GM18499 (cell line): ENCODE measurements around the gene CANX.
"Not testable (repeated sequence)": the region's sequence is repeated elsewhere in the genome, so short reads cannot be mapped to it uniquely, and the experiment has no call there.

Experiments
- ATAC-seq: cut with Tn5 transposase; IDR thresholded peaks from one replicate; pipeline ENCODE4 v1.9.1; 2021; ENCODE audit warnings: moderate number of reproducible peaks; ENCODE audit not compliant: insufficient read depth, unreplicated experiment

Gene CANX

DNA sequence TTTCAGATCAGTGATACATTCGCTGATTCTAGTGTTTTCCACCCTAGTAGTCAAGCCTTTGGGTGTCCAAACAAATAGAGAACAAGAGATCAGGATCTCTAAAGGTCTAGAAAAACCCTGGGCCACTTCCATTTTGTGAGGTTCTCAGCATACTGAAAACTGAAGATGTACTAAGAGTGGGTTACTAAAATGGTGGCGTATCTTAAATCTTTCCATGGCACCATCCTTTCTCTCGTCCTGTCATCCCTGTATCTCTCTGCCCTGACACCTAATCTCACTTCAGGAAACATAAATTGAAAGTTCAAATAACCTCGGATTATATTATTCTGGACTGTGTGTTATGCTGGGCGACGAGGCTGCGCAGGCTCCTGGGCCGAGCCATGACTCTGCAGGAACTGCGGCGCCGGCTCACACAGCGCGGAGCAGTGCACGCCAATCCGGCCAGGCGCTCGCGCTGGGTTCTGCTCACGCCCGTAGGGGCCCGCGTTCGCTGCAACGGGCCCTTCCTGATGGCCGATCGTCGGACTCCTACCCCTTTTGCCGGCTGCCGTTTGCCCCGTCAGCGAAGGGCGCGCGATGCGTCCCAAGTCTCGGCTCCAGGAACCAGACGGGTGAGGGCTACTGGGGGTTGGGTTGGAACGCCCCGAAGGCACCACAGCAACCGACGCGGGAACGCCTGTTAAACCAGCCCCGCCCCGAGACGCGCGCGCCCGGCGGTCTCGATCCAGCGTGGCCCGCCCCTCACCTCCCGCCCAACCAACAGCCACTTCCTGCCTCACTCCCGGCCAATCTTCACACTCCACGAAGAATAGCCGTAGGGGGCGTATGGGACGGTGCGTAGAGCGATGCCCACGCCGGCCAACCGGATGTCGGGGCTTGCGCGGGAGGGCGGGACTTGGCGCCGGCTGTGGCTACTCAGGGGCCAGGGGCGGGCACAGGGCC is 503 bp upstream of the CANX start:
- ATAC-seq, result peak; percentile 68

DNA sequence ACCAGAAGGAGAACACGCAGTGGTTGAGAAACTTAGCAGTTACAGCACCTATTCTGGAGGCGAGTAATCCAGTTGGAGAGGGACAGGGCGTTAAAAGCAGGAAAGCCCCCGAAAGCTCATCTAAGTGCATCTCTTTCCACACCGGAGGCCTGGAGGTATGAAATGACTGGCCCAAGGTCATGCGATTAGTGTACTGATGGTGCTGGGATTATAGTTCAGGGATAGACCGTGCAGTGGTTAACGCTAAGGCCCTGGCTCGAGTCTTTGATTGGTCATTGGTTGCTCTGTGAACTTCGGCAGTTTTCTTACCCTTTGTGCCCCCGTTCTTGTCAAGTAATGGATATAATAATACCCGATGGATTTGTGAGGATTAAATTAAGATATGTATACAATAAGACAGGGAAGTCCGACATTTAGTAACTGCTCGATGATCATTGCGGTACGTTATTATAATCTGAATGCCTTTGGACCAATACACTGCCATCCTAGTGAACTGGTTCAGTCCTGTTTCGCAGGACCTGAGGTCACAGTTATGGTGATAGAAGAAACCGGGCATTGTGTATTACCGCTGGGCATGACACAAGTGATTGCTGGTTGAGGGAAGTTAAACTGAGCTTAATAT is 960 bp downstream of the CANX start:
- no peak for ATAC-seq

DNA sequence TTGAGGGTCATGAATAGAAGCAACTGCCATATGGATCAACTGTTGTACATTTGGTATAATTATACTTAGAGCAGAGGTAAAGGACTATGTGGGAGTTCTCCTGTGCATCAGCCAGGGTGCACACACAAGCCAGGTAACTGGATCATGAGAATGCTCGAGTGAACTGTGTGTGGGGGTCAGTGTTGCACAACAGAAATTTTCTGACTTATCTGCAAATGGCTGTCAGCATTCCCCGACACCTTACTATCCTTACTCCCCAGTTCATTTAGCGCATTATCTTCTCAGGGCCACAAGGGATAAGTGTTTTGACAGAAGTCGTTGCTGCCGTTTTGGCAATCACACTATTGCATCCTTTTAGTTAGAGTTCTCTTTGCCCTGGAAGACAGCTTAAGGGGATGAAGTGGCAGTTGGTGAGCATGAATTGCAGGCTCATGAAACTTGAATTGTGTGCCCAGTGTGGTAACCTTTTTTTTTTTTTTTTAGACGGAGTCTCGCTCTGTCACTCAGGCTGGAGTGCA is 1.7 kb downstream of the CANX start:
- no peak for ATAC-seq

DNA sequence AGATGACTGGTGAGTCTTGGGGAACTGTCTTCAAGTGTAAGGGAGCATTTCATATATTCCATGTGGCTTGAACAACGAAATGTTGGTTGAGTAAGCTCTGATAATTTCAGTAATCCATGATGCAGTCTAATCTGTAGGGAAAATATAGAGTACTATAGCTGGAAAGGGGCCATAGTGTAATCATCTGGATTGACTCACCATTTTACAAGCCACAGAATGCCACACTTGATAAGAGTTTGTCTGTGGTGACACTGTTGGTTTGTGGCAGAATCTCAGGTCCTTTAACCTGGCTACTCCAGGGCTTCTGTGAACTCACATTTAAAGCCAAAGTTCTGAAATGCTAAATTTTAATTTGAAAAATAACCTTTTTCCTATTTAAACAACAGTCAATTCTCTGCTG is 17.5 kb downstream of the CANX start:
- no peak for ATAC-seq

DNA sequence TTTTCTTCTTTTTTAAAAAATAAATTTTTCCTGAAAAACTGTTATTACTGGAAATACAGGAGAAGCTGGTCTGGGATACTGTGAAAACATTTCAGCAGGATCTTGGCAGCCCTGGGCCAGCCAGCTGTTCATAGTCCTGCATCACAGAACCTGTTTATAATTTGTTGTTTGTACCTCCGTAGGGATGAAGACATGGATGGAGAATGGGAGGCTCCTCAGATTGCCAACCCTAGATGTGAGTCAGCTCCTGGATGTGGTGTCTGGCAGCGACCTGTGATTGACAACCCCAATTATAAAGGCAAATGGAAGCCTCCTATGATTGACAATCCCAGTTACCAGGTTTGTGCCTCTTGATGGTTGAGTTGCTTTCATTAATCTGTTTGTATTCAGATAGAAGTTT is 21.5 kb downstream of the CANX start:
- ATAC-seq, result no peak

DNA sequence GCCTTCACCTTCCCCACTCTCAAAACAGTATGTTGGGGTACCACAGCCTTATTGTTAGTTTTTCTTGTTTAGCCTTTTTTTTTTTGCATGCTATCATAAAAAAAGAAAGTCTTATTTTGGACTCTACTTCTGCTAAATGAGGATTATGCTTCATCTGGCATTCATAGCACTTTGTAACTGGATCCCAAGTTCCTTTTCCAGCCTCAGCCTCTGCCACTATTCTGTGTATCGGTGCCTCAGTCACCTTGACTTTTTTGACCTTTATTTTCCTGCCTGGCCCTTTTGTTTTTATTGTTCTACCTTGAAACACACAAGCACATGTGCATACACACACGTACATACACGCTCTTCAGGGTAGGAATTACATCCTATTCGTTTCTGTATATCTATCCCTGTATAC is 25.4 kb downstream of the CANX start:
- ATAC-seq, result no peak

DNA sequence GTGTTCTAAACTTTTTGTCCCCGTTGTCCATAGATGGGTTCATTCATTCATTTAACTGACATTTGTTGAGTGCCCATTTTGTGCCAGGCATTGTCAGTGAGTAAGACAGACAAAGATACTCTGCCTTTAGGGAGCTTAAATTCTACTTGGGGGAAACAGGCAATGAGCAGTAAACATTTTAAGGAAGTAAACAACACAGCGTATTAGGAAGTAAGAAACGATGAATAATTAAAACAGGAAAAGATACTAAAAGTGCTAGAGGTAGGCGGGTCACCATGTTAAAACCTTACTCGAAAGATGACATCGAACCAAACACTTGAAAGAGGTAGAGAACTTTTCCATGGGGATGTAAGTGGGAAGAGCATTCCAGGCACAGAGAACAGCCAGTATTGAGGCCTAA is 28.3 kb downstream of the CANX start:
- ATAC-seq, result no peak

DNA sequence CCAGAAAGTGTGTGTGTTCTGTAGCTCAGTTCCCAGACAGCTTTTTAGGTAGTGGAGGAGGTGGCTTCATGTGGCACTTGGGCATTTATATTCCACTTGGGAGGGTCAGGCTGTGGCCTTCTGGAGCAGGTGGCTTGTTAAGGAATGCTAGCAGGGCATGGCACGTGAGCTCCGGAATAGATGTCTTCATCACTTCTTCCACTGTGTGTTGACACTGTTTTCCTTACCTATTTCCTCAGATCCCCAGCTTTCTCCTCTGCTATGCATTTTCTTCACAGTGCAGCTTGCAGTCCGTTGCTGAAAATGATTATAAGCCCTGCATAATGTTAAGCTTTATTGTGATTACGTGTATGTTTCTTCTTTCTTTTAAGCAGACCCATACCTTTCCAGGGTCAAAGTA is 30.5 kb downstream of the CANX start:
- ATAC-seq, result no peak

DNA sequence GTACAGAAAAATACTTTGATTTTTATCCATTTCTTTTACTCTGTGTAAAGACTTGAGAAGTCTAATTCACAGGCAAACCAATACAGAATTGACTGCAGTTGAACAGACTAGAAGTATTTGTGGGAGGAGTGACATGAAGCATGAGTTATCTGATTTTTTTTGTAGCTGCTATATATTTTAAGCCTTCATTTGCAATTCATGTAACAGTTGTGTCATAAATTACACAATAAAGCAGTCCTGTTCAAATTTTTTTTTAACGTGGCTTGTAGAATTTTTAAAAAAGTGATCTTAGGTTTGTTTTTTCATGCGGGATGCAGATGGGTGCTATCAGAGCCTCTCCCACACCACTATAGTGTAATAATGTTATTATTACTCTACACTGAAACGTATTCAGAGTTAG is 31.0 kb downstream of the CANX start:
- no peak for ATAC-seq

DNA sequence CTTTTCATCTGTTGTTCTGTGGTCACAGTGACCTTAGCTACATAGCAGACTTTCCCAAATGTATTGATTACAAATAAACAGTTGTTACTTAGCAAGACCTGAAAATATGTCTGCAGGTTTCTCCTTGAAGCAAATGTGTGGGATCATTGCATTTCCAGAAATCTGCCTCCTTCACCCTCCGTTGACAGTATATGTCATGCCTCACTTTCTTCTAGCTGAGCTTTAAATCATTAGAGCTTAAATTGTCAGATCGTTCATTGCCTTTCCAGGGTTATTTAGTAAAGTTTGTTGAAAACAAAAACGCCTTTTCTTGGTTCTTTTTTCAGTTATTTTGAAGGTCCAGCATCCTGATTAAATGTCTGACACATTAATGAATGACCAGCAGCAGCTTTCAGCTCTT is 31.6 kb downstream of the CANX start:
- no peak for ATAC-seq

DNA sequence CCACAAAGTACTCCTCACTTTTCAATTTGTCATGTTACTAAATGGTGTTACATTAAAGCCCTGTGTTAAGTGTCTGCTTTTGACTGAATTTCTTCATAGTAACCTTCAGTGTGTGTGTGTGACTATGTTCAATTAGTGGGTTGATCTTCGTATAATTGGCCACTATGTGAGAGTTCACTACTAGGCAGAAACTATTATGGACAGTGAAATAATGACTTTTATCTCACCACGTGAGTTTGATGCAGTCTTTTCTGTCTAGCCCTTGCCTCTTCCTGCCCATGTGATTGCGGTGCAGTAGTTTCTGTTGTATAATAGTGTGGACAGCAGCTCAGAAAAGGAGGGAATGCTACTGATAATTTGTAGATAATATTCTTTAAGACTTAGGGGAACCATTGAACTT is 32.1 kb downstream of the CANX start:
- ATAC-seq, result no peak

DNA sequence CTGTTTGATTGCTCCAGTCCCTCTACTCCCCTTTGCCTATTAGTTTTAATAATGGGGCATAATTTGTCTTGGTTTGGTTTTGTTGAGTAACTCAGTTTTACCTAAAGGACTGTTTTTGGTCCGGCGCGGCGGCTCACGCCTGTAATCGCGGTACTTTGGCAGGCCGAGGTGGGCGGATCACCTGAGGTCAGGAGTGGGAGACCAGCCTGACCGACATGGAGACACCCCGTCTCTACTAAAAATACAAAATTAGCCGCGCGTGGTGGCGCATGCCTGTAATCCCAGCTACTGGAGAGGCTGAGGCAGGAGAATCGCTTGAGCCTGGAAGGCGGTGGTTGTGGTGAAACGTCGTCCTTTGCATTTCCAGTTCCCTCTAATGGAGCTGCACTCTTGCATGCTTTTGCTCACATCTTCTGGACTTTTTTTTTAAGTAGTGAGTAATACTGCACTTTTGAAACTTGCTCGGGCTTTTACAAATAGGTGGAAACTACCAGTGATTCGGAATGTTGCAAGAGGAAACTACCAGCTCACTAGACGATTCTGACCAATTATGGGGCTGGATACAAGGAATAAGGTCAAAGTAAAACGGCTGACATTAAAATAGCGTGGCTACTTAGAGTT is 33.1 kb downstream of the CANX start:
- peak; percentile 19 for ATAC-seq

DNA sequence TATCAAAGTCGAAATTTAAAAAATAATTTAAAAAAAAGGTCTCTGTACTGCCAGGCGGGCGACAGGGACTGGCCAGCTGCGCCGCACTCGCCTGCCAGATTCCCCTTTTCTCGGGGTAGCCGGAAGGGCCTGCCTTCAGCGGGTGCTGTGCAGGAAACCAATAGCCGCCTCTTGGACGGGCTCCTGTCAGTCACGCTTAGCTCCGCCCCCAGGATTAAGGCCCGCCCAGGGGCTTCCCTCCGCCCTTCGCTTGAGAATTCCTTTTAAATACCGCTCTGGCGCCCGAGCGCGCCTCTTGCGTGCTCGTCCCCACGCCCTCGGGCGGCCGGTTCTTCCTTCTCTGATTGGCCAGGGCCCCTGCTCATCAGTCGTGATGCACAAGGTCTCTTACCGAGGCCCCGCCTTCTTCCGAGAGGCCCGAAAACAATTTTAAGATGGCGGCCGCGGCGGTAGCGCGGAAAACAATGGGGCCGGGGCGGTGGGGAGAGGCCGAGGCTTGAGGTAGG is 33.7 kb downstream of the CANX start, which contains the start of gene MAML1:
TSS of gene MAML1 (plus strand) at position 411 of the 506 bp plus-strand sequence. CDS start 291 bp downstream, outside the sequence.
- peak; percentile 94 for ATAC-seq

DNA sequence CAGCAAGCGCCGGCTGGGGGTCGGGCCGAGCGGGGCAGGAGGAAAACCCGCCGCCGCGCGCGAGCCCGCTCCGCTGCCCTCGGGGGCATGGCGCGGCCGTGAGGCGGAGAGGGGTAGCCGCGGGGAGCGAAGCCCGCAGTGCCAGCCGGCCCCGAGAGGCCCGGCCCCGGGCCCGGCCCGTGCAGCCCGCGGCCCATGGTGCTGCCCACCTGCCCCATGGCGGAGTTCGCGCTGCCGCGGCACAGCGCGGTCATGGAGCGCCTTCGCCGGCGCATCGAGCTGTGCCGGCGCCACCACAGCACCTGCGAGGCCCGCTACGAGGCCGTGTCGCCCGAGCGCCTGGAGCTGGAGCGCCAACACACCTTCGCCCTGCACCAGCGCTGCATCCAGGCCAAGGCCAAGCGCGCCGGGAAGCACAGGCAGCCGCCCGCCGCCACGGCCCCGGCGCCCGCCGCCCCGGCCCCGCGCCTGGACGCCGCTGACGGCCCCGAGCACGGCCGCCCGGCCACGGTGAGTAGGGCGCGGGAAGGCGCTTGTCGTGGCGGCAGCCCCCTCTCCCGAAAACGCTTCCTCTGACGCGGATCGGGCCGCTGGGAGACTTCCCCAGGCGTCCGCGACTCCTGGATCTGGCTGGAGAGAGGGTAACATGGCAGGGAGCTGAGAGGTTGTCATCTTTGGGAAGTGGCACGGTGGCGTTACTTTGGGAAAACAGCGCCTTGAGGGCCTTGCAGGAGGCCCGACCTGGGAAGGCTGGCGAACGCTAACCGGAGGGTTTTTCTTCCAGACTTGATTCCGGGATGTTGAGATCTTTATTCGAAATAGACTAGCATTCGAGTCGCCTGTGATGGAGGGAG is 34.4 kb downstream of the CANX start:
- ATAC-seq, result peak; percentile 4

DNA sequence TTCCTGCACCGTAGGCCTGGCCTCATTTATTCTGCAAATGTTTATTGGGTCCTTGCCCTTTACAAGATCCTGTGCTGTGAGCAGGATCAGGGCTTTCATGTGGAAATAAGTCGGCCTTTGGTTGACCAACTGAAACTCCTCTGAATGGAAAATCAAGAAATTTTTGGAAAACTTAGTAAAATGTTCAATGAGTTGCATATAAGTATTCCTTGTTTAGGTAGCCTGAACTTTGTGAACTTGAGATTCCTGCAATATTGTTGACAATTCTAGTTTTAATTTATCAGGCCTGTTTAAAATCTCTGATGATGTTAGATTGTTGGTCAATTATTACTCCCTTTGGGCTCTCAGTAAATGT is 35.0 kb downstream of the CANX start:
- ATAC-seq, result no peak

DNA sequence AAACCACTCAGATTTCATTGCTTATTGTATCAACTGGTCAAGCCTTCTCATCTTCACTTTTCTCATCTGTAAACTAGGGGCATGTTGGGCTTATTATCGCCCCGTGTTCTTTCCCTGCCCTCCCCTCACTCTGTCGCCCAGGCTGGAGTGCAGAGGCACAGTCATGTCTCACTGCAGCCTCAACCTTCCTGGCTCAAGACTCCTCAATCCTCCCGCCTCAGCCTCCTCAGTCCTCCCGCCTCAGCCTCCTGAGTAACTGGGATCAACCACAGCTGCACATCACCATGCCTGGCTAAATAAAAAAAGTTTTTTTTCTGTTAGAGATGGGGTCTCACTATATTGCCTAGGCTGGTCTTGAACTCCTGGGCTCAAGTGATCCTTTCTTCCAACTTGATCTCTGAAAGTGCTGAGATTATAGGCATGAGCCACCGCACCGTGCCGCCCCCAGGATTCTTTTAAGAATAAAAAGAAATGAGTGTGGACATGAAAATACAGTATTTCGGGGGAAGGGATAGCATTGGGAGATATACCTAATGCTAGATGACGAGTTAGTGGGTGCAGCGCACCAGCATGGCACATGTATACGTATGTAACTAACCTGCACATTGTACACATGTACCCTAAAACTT is 35.9 kb downstream of the CANX start:
- ATAC-seq, result no peak

DNA sequence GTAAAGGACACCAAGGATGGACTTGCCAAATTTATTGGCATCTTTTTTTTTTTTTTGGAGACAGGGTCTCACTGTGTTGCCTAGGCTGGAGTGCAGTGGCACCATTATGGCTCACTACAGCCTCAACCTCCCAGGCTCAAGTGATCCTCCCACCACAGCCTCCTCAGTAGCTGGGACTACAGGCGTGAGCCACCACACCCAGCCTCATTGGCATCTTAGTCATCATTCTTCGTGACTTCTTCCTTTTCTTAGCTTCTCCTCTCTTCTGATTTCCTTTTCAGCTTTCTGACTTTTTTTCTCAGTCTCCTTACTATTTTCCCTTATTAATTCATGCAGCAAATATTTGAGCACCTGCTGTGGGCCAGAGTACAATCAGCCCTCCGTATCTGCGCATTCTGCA is 40.0 kb downstream of the CANX start:
- no peak for ATAC-seq

DNA sequence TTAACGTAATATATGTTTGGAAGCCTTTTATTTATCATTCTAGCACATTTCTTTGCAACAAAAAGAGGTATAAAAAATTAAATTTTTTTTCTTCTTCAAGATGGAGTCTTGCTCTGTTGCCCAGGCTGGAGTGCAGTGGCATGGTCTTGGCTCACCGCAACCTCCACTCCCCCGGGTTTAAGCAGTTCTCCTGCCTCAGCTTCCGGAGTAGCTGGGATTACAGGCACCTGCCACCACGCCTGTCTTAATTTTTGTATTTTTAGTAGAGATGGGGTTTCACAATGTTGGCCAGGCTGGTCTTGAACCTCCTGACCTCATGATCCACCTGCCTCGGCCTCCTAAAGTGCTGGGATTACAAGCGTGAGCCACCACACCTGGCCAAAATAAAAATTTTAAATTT is 45.3 kb downstream of the CANX start:
- not testable (repeated sequence) for ATAC-seq

DNA sequence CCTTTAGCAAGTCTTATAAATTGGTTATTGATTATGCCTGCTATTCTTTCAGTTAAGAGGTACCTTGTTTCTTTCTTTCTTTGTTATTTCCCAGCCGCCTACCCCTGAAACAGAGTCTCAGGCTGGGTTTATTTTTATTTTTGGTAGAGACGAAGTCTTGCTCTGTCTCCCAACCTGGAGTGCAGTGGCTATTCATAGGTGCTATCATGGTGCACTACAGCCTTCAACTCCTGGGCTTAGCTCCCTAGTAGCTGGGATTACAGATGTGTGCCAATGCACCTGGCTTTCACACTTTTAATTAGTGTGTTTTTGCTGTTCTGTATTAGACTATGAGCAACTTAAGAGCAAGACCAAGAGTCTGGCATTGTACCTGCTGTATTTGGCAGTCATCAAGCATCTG is 48.1 kb downstream of the CANX start:
- ATAC-seq, result no peak

DNA sequence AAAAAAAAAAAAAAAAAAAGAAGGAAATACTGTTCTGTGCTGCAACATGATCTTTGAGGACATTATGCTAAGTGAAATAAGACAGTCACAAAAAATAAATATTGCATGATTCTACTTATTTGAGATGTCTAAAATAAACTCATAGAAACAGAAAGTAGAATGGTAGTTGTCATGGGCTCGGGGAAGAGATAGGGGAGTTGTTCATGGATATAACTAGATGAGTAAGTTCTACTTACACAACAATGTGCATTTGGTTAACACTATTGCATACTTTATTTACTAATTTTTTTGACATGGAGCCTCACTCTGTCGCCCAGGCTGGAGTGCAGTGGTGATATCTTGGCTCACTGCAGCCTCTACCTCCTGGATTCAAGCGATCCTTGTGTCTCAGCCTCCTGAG is 49.0 kb downstream of the CANX start:
- ATAC-seq, result no peak
